Prostate gland (tissue), 2 donors: Measurements from ENCODE around the gene CKMT2.
"Not testable (repeated sequence)": the region's sequence is repeated elsewhere in the genome, so short reads cannot be mapped to it uniquely, and the experiment has no call there.

ENCODE experiments used
- CTCF ChIP-seq, 4 experiments: fragments of 200-600 bp in 2 of 4; fragments of 450-650 bp in 2 of 4; sonication (generic) in 2 of 4; IDR thresholded peaks; 1 replicate in 3 of 4; 2 replicates in 1 of 4; pipeline ENCODE4 v1.5.1; 2016 to 2019; ENCODE audit warnings: antibody characterized with exemption in 4 of 4, mild to moderate bottlenecking in 2 of 4, moderate library complexity in 2 of 4
- POLR2AphosphoS5 ChIP-seq: sonication (generic); formaldehyde crosslinking; IDR thresholded peaks from one replicate; pipeline ENCODE4 v1.6.1; 2017; ENCODE audit warnings: antibody characterized with exemption

- not testable (repeated sequence) for TF ChIP-seq CTCF (IDR thresholded peaks at IDR 0.05); POLR2AphosphoS5
Observed at GRCh38 chr5:81294021-81294420, 60.9 kb downstream of the CKMT2 start.
